ENCODE measurements around the gene ARHGAP24. TPM values are rescaled to one million over a fixed set of nuclear protein-coding genes. Genes with fewer than 3 reads are reported as not detected.
A peak's percentile ranks its signal among the peaks of the same experiment; 100 is the strongest.

The ARHGAP24 gene
- total and polyA plus RNA-seq, 2 experiments from 2014 or later, result 5.1 to 8.6 TPM

GRCh38 chr4:85486425-85487086, 11.6 kb downstream of the ARHGAP24 start:
- H3K36me3 ChIP-seq, result no peaks in the 10 kb centered on the region
- DNase-seq (ENCODE audit: low read depth in 1 of 2, low spot score in 1 of 2), result peak in 1 of 2 donors; percentile 74

DNA sequence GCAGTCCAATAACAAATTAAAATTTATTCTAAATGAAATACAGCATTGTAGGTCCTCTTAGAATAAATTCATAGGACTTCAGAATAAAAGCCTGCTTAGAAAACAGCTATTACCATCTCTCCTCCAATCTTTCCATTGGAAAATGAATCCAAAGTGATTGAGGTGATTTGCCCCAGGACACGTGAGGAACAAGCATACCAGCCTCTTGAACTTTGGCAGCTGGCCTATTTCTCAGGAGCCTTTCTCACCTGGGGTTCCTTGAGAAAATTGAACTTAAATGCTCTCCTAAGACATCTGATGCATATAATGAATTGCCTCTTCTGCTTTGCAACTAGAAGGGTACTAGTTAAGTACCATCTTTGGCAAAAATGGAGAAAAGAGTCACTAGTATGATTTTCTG, 13.5 kb downstream of the ARHGAP24 start:
- H3K4me1 ChIP-seq (ENCODE audit: low read depth), result no peaks in the 10 kb centered on the region
- no peaks in the 10 kb centered on the region for H3K27me3 ChIP-seq
- H3K4me3 ChIP-seq, result no peak overlapping the region
- H3K9me3 ChIP-seq (ENCODE audit: low read depth), result no peaks in the 10 kb centered on the region
- no peak overlapping the region for H3K27ac ChIP-seq
- H3K36me3 ChIP-seq, result no peaks in the 10 kb centered on the region
- DNase-seq (ENCODE audit: low read depth in 1 of 2, low spot score in 1 of 2), result no peak
- TF ChIP-seq, protein P1, sequence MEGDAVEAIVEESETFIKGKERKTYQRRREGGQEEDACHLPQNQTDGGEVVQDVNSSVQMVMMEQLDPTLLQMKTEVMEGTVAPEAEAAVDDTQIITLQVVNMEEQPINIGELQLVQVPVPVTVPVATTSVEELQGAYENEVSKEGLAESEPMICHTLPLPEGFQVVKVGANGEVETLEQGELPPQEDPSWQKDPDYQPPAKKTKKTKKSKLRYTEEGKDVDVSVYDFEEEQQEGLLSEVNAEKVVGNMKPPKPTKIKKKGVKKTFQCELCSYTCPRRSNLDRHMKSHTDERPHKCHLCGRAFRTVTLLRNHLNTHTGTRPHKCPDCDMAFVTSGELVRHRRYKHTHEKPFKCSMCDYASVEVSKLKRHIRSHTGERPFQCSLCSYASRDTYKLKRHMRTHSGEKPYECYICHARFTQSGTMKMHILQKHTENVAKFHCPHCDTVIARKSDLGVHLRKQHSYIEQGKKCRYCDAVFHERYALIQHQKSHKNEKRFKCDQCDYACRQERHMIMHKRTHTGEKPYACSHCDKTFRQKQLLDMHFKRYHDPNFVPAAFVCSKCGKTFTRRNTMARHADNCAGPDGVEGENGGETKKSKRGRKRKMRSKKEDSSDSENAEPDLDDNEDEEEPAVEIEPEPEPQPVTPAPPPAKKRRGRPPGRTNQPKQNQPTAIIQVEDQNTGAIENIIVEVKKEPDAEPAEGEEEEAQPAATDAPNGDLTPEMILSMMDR (IDR thresholded peaks at IDR 0.05; ENCODE audit: low read depth, low read length), result no peak

More at GRCh38 chr4:85486425-85487086, 11.6 kb downstream of the ARHGAP24 start:
- Histone ChIP-seq H3K27me3 (no peaks in the 10 kb centered on the region), H3K4me3 (no peak overlapping the region), H3K27ac (no peak overlapping the region), H3K4me1 (ENCODE audit: low read depth) (no peaks in the 10 kb centered on the region), H3K9me3 (ENCODE audit: low read depth) (no peaks in the 10 kb centered on the region)
- TF ChIP-seq, protein P1 (IDR thresholded peaks at IDR 0.05; ENCODE audit: low read depth, low read length), result no peak

GRCh38 chr4:85489273-85489981, 14.5 kb downstream of the ARHGAP24 start:
- Histone ChIP-seq H3K9me3 (ENCODE audit: low read depth) (no peaks in the 10 kb centered on the region), H3K4me3 (no peak overlapping the region)

DNA sequence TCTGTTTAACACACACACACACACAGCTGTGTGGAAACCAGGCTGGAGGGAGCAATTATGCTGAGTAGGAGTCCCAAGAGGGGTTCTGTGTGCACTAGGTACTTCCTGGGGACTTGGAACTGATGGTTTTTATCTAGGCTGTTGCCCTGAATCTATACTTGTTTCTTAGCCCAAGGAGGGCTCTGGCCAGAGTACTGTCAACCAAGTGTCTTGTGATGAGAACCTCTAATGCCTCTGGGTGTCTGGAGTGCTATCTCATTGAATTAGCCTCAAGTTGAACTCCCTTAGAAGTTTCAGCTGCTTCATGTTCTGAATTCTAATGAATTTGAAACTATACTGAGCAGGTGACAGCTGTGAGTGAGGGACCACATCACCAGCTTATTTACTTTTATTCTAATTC, 16.6 kb downstream of the ARHGAP24 start:
- Histone ChIP-seq H3K36me3 (no peaks in the 10 kb centered on the region), H3K27me3 (no peaks in the 10 kb centered on the region), H3K4me1 (ENCODE audit: low read depth) (peaks cover 10% of the 10 kb centered on the region), H3K27ac (no peak overlapping the region), H3K9me3 (ENCODE audit: low read depth) (no peaks in the 10 kb centered on the region), H3K4me3 (no peak overlapping the region)
- TF ChIP-seq, protein P1 (IDR thresholded peaks at IDR 0.05; ENCODE audit: low read depth, low read length), result no peak
- peak in 1 of 2 donors; percentile 11 for DNase-seq (ENCODE audit: low read depth in 1 of 2, low spot score in 1 of 2)

More at GRCh38 chr4:85489273-85489981, 14.5 kb downstream of the ARHGAP24 start:
- TF ChIP-seq, protein P1 (IDR thresholded peaks at IDR 0.05; ENCODE audit: low read depth, low read length), result no peak
- no peak overlapping the region for H3K27ac ChIP-seq
- DNase-seq (ENCODE audit: low read depth in 1 of 2, low spot score in 1 of 2), result peak in 1 of 2 donors; percentile 48
- H3K27me3 ChIP-seq, result no peaks in the 10 kb centered on the region
- no peaks in the 10 kb centered on the region for H3K4me1 ChIP-seq (ENCODE audit: low read depth)
- H3K36me3 ChIP-seq, result no peaks in the 10 kb centered on the region

GRCh38 chr4:85492336-85492735, 17.4 kb downstream of the ARHGAP24 start:
- H3K4me3 ChIP-seq, result no peak overlapping the region
- H3K27me3 ChIP-seq, result no peaks in the 10 kb centered on the region
- H3K9me3 ChIP-seq (ENCODE audit: low read depth), result no peaks in the 10 kb centered on the region
- peaks cover 11% of the 10 kb centered on the region for H3K4me1 ChIP-seq (ENCODE audit: low read depth)
- DNase-seq (ENCODE audit: low read depth in 1 of 2, low spot score in 1 of 2), result no peak
- H3K36me3 ChIP-seq, result no peaks in the 10 kb centered on the region
- TF ChIP-seq, protein P1 (IDR thresholded peaks at IDR 0.05; ENCODE audit: low read depth, low read length), result no peak
- H3K27ac ChIP-seq, result no peak overlapping the region
